ENCODE results near the gene C11orf68. TPM values are rescaled to one million over a fixed set of nuclear protein-coding genes. Genes with fewer than 3 reads are reported as not detected.

C11orf68 gene
- total RNA-seq, 6 donors from 2014 or later = 11.5 to 42.4 (median 24.3) TPM

- WGBS, 2 donors = 5 to 7% methylated on average over 16 to 46 of the region's 80 CpGs
- peak; percentile 97 for DNase-seq
- Histone ChIP-seq H3K4me1 (peaks cover 15 to 22% (median 18%) of the 10 kb centered on the region in 4 donors), H3K9me3 (no peaks in the 10 kb centered on the region), H3K27ac (peak within 1 kb of the TSS; percentile 70 to 84 (median 77)), H3K27me3 (peaks cover 0 to 3% (median 0%) of the 10 kb centered on the region in 4 donors), H3K36me3 (no peaks in the 10 kb centered on the region), H3K4me3 (peak within 1 kb of the TSS; percentile 62 to 75 (median 68))
- ATAC-seq (ENCODE audit: low FRiP score in 2 of 2) = peak; percentile 91 to 95
- peak in 3 of 4 donors; percentile 64 to 81 (median 73) for TF ChIP-seq POLR2A (IDR thresholded peaks at IDR 0.05)
- peak in 1 of 4 donors; percentile 10 for TF ChIP-seq EP300 (IDR thresholded peaks at IDR 0.05)
- TF ChIP-seq POLR2AphosphoS5 (IDR thresholded peaks at IDR 0.05) = peak; percentile 52 to 72
- TF ChIP-seq CTCF (IDR thresholded peaks at IDR 0.05) = peak in 1 of 6 experiments; percentile 9
These were observed 18.6 kb downstream of the C11orf68 start, which contains the start of gene FOSL1 for GRCh38 chr11:65900125-65900898. FOSL1 (minus strand) TSS chr11:65900388; CDS start chr11:65900339, 49 bp downstream.

- H3K27me3 ChIP-seq = peaks cover 0 to 3% (median 0%) of the 10 kb centered on the region in 4 donors
- no peak for TF ChIP-seq POLR2A (IDR thresholded peaks at IDR 0.05)
- peak in 1 of 6 experiments; percentile 3 for TF ChIP-seq CTCF (IDR thresholded peaks at IDR 0.05)
- peak in 1 of 2 donors; percentile 58 for TF ChIP-seq POLR2AphosphoS5 (IDR thresholded peaks at IDR 0.05)
- no peak for TF ChIP-seq EP300 (IDR thresholded peaks at IDR 0.05)
- ATAC-seq (ENCODE audit: low FRiP score in 2 of 2) (peak; percentile 56 to 86), DNase-seq (peak; percentile 78 to 92)
- H3K36me3 ChIP-seq = no peaks in the 10 kb centered on the region
- peak overlapping the region; percentile 70 to 84 (median 77) for H3K27ac ChIP-seq
- WGBS, 2 donors = 3 to 4% methylated on average over 29 to 35 of the region's 78 CpGs
- no peaks in the 10 kb centered on the region for H3K9me3 ChIP-seq
- peaks cover 17 to 22% (median 19%) of the 10 kb centered on the region in 4 donors for H3K4me1 ChIP-seq
- peak overlapping the region; percentile 62 to 75 (median 68) for H3K4me3 ChIP-seq
These were observed 19.3 kb downstream of the C11orf68 start for GRCh38 chr11:65899356-65900124.

GRCh38 chr11:65898656-65899355 lies 20.1 kb downstream of the C11orf68 start:
- TF ChIP-seq CTCF (IDR thresholded peaks at IDR 0.05) (peak in 1 of 6 experiments; percentile 1), POLR2A (IDR thresholded peaks at IDR 0.05) (peak in 2 of 4 donors; percentile 25 to 48), POLR2AphosphoS5 (IDR thresholded peaks at IDR 0.05) (no peak)
- H3K4me3 ChIP-seq = peak overlapping the region; percentile 62 to 75 (median 68)
- WGBS, 2 donors = 26 to 65% methylated on average over 9 to 23 of the region's 28 CpGs
- peak overlapping the region; percentile 28 to 84 (median 56) for H3K27ac ChIP-seq
- H3K4me1 ChIP-seq = peaks cover 24 to 30% (median 25%) of the 10 kb centered on the region in 4 donors
- DNase-seq (no peak), ATAC-seq (ENCODE audit: low FRiP score in 2 of 2) (no peak)
- H3K9me3 ChIP-seq = no peaks in the 10 kb centered on the region
- H3K27me3 ChIP-seq = peaks cover 0 to 3% (median 0%) of the 10 kb centered on the region in 4 donors
- H3K36me3 ChIP-seq = no peaks in the 10 kb centered on the region

GRCh38 chr11:65897020-65897471 lies 21.8 kb downstream of the C11orf68 start:
- ATAC-seq (ENCODE audit: low FRiP score in 2 of 2) (no peak), DNase-seq (no peak)
- Histone ChIP-seq H3K27me3 (peaks cover 0 to 3% (median 0%) of the 10 kb centered on the region in 4 donors), H3K4me1 (peaks cover 41 to 47% (median 42%) of the 10 kb centered on the region in 4 donors), H3K9me3 (no peaks in the 10 kb centered on the region), H3K4me3 (no peak overlapping the region), H3K27ac (no peak overlapping the region), H3K36me3 (no peaks in the 10 kb centered on the region)
- TF ChIP-seq POLR2AphosphoS5 (IDR thresholded peaks at IDR 0.05) (no peak), CTCF (IDR thresholded peaks at IDR 0.05) (no peak), POLR2A (IDR thresholded peaks at IDR 0.05) (no peak), EP300 (IDR thresholded peaks at IDR 0.05) (no peak)
- 93 to 95% methylated on average over 4 of the region's 4 CpGs for whole genome bisulfite sequencing, 2 donors

Measured in upper lobe of left lung (tissue), 6 donors.